Endothelial cell of umbilical vein (primary cell): ENCODE data around the gene KRTAP4-5. TPM values are rescaled to one million over a fixed set of nuclear protein-coding genes. Genes with fewer than 3 reads are reported as not detected.
"Not testable (repeated sequence)": the region's sequence is repeated elsewhere in the genome, so short reads cannot be mapped to it uniquely, and the experiment has no call there.

ENCODE experiments used
- BruUV-seq: library from RNA; stranded (reverse); fragments of 400-500 nt; replicated peaks from 2 replicates; lab custom pipeline; 2021; lab: Mats Ljungman, UMichigan
- CTCF ChIA-PET: fragments of 300-600, 350-600 bp; sonication (Branson Sonifier 250); formaldehyde crosslinking; loops from one replicate; lab custom pipeline; 2021; ENCODE audit warnings: antibody characterized with exemption, inconsistent platforms; lab: Charles Lee
- POLR2A ChIA-PET: fragments of 300-600, 350-600 bp; sonication (Branson Sonifier 250); formaldehyde crosslinking; loops from one replicate; lab custom pipeline; 2021; ENCODE audit warnings: antibody characterized with exemption, inconsistent platforms; lab: Charles Lee
- DNase-seq: peaks from one replicate; pipeline ENCODE4 v3.0.0-alpha.2; 2011; ENCODE audit warnings: low read depth, low spot score
- FAIRE-seq: peaks from 2 replicates; lab custom pipeline; 2011; peaks lifted over from hg19 to GRCh38; lab: Jason Lieb, UNC
- H2AFZ ChIP-seq: 2 replicates; pipeline ENCODE4 v1.6.0; 2012; ENCODE audit warnings: low read depth, low read length, control low read depth, inconsistent platforms
- H3K27ac ChIP-seq: 2 replicates; pipeline ENCODE4 v1.5.1; 2011; ENCODE audit warnings: low read depth, mild to moderate bottlenecking, control low read depth, low read length, moderate library complexity; ENCODE audit not compliant: insufficient read depth
- H3K27me3 ChIP-seq, 2 experiments: 2 replicates each; pipeline versions ENCODE4 v1.6.0 to v1.6.1; 2011; ENCODE audit warnings: low read length in 2 of 2, mixed read lengths in 1 of 2; ENCODE audit not compliant: control insufficient read depth in 2 of 2, insufficient read depth in 2 of 2
- H3K36me3 ChIP-seq, 2 experiments: 2 replicates in 1 of 2; 3 replicates in 1 of 2; pipeline ENCODE4 v1.5.1; 2011; ENCODE audit warnings: low read length in 2 of 2, mild to moderate bottlenecking in 1 of 2, moderate library complexity in 1 of 2; ENCODE audit not compliant: control insufficient read depth in 2 of 2, insufficient read depth in 2 of 2; ENCODE audit errors: extremely low read depth in 1 of 2
- H3K4me1 ChIP-seq: 3 replicates; pipeline ENCODE4 v1.5.1; 2011; ENCODE audit warnings: mild to moderate bottlenecking, low read length; ENCODE audit not compliant: control insufficient read depth, insufficient read depth; ENCODE audit errors: extremely low read depth
- H3K4me2 ChIP-seq: 2 replicates; pipeline ENCODE4 v1.6.1; 2011; ENCODE audit warnings: low read length, control low read depth, mixed read lengths; ENCODE audit not compliant: insufficient read depth
- H3K4me3 ChIP-seq, 3 experiments: fragments of 200-600 bp in 1 of 3; sonication (generic), shearing (Covaris generic) in 1 of 3; replicated peaks in 1 of 3; 2 replicates each; pipeline ENCODE4 v1.5.1; 2011 to 2016; ENCODE audit warnings: control low read depth in 3 of 3, low read length in 3 of 3, mild to moderate bottlenecking in 2 of 3, inconsistent platforms in 1 of 3, low read depth in 1 of 3, moderate library complexity in 1 of 3; ENCODE audit not compliant: insufficient read depth in 1 of 3
- H3K79me2 ChIP-seq: 2 replicates; pipeline ENCODE4 v1.6.0; 2012; ENCODE audit warnings: low read length, inconsistent platforms; ENCODE audit not compliant: control insufficient read depth, insufficient read depth
- H3K9ac ChIP-seq: replicated peaks from 2 replicates; pipeline ENCODE3; 2011; ENCODE audit warnings: low read length, control low read depth; ENCODE audit not compliant: insufficient read depth; ENCODE audit errors: extremely low read depth
- H3K9me1 ChIP-seq: replicated peaks from 3 replicates; pipeline ENCODE4 v1.6.0; 2011; ENCODE audit warnings: mild to moderate bottlenecking, low read length; ENCODE audit not compliant: control insufficient read depth, insufficient read depth; ENCODE audit errors: extremely low read depth
- H3K9me3 ChIP-seq: replicated peaks from 2 replicates; pipeline ENCODE4 v1.5.1; 2012; ENCODE audit warnings: low read length, inconsistent platforms; ENCODE audit not compliant: control insufficient read depth, insufficient read depth
- H4K20me1 ChIP-seq: replicated peaks from 2 replicates; pipeline ENCODE3; 2011; ENCODE audit warnings: mild to moderate bottlenecking, low read length; ENCODE audit not compliant: control insufficient read depth, insufficient read depth; ENCODE audit errors: extremely low read depth
- dilution Hi-C: fragments of 300-500 bp; cut with MboI; formaldehyde crosslinking; loops from one replicate; pipeline ENCODE4 v1.15.0; 2019; ENCODE audit warnings: low sequenced_read_pairs; ENCODE audit not compliant: extremely low pct_ligation_motif_present
- intact Hi-C: fragments of 100-400 bp; cut with micrococcal nuclease; formaldehyde crosslinking; loops from one replicate; pipeline ENCODE4 v1.10.0; 2022
- polyA plus RNA-seq, 4 experiments: library from polyadenylated mRNA; depleted of rRNA in 3 of 4; stranded (reverse) in 3 of 4; unstranded in 1 of 4; fragments of >200 nt; gene quantifications; 2 replicates each; pipeline versions ENCODE4 v1.2.1 to v1.2.3, GENCODE V29; 2011 to 2012; ENCODE audit warnings: missing spikeins in 1 of 4
- total RNA-seq: library from RNA; stranded (reverse); gene quantifications from 2 replicates; pipeline ENCODE4 v1.2.3, GENCODE V29; 2021

Gene KRTAP4-5
- total and polyA plus RNA-seq, 2 donors (not counting 3 experiments of a cell fraction or from before 2014, with no cell fraction given): not detected

- POLR2A ChIA-PET, H4K20me1 ChIP-seq, H3K4me2 ChIP-seq, H3K9ac ChIP-seq, H2AFZ ChIP-seq, H3K4me1 ChIP-seq, dilution Hi-C loops, H3K27me3 ChIP-seq, BruUV-seq, H3K36me3 ChIP-seq, H3K79me2 ChIP-seq, H3K27ac ChIP-seq, intact Hi-C loops, H3K4me3 ChIP-seq, FAIRE-seq, H3K9me3 ChIP-seq, H3K9me1 ChIP-seq, DNase-seq: not testable (repeated sequence)
- CTCF ChIA-PET: interaction anchor here (1.3 kb wide), 1 partner anchor 539 kb away, joined by 3 read pairs; no protein-coding TSS in a partner anchor
Observed at GRCh38 chr17:41123991-41124371, 25.6 kb downstream of the KRTAP4-5 start, which contains the start of gene KRTAP4-12. Gene KRTAP4-12 (minus strand): TSS chr17:41124182. CDS start chr17:41124122, 60 bp downstream.

GRCh38 chr17:41123292-41123990 is 26.2 kb downstream of the KRTAP4-5 start:
- H3K9ac ChIP-seq, FAIRE-seq, BruUV-seq, POLR2A ChIA-PET, dilution Hi-C loops, H3K27me3 ChIP-seq, H3K36me3 ChIP-seq, CTCF ChIA-PET, H4K20me1 ChIP-seq, H3K4me2 ChIP-seq, H3K27ac ChIP-seq, intact Hi-C loops, H3K4me1 ChIP-seq, H3K79me2 ChIP-seq, H3K4me3 ChIP-seq, DNase-seq, H2AFZ ChIP-seq, H3K9me3 ChIP-seq, H3K9me1 ChIP-seq: not testable (repeated sequence)
